Skeletal muscle satellite cell (primary cell): ENCODE measurements around the gene SPSB3.
A peak's percentile ranks its signal among the peaks of the same experiment; 100 is the strongest.

Experiments
- H3K27me3 ChIP-seq: 2 replicates; pipeline ENCODE4 v1.7.0; 2013; ENCODE audit warnings: low read length; ENCODE audit not compliant: control insufficient read depth, insufficient read depth
- H3K36me3 ChIP-seq: 2 replicates; pipeline ENCODE4 v1.7.0; 2013; ENCODE audit warnings: mild to moderate bottlenecking, control low read depth, low read length; ENCODE audit not compliant: insufficient read depth
- H3K4me1 ChIP-seq: 2 replicates; pipeline ENCODE4 v1.7.0; 2013; ENCODE audit warnings: low read length; ENCODE audit not compliant: control insufficient read depth, insufficient read depth
- H3K4me2 ChIP-seq: 2 replicates; pipeline ENCODE4 v1.7.0; 2013; ENCODE audit warnings: mild to moderate bottlenecking, low read length
- H3K4me3 ChIP-seq: 2 replicates; pipeline ENCODE4 v1.7.0; 2013; ENCODE audit warnings: low read length
- H3K9ac ChIP-seq: 2 replicates; pipeline ENCODE4 v1.7.0; 2013; ENCODE audit warnings: mild to moderate bottlenecking, low read depth, low read length, moderate library complexity
- H3K9me3 ChIP-seq: replicated peaks from 2 replicates; pipeline ENCODE4 v1.7.0; 2013; ENCODE audit warnings: mild to moderate bottlenecking, control low read depth, low read length

Gene SPSB3

GRCh38 chr16:1785846-1786170, 3.4 kb upstream of the SPSB3 start:
- Histone ChIP-seq H3K27me3 (no peaks in the 10 kb centered on the region), H3K9ac (no peak overlapping the region), H3K36me3 (peaks cover 14% of the 10 kb centered on the region), H3K9me3 (no peaks in the 10 kb centered on the region), H3K4me2 (no peak overlapping the region), H3K4me3 (no peak overlapping the region), H3K4me1 (peaks cover 9% of the 10 kb centered on the region)

DNA sequence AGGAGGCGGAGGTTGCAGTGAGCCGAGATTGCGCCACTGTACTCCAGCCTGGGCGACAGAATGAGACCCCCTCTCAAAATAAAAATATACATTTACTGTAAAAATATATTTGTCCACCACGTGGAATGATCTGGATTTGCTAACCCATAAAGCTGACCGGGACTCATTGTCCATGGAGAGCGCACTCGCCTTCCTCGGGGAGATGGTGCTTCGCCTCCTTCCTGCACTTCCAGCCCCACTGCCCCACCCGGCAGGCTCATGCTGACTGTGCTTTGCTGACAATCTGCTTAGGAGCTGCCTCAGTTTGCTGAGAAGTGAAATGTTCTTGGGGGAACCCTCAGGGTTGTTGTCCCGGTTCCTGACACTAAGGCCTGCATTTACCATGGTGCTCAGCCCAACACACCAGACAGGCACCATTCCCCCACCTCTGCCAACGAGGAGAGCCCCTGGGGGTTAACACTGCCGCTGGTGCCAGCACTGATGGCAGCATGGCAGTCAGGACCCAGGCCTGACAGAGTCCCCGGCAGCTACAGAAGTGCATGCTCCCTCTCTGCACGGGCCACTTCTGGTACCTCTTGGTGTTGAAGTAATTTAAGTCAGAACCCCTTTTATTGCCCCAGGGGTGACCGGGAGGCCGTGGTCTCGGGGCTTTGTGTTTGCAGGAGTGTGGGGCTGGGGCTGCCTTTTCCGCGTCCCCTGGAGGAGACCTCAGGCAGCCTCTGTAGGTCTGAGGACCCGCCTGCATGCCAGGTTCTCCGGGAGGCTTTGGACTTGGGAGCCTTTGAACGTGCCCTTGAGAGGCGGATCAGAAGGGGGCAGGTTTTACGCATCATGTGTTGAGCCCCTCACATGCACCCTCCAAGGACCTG, 2.8 kb upstream of the SPSB3 start:
- H3K36me3 ChIP-seq, result peaks cover 15% of the 10 kb centered on the region
- no peak overlapping the region for H3K4me2 ChIP-seq
- no peak overlapping the region for H3K9ac ChIP-seq
- peaks cover 9% of the 10 kb centered on the region for H3K4me1 ChIP-seq
- H3K4me3 ChIP-seq, result no peak overlapping the region
- no peaks in the 10 kb centered on the region for H3K27me3 ChIP-seq
- H3K9me3 ChIP-seq, result no peaks in the 10 kb centered on the region

GRCh38 chr16:1781758-1782407, 488 bp downstream of the SPSB3 start:
- H3K4me1 ChIP-seq, result peaks cover 9% of the 10 kb centered on the region
- H3K36me3 ChIP-seq, result peaks cover 24% of the 10 kb centered on the region
- H3K4me2 ChIP-seq, result peak overlapping the region; percentile 96

DNA sequence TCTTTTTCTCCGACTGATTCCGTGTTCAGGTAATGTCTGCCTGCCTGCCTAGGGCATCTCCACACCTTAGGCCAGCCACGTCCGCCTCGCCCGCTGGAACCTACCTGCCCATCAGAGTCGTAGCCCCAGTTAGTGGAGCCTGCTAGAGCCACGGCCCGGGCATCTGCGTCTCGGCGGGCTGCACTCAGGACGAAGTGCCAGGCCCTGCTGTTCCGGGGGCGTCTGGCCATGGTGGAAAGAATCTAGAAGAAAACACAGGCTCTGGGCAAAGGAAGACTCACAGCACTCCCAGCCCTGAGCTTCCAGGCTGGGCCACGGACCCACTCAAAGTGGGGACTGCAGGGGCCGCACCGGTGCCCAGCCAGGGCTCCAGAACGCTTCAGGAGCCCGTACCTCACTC, 1.1 kb downstream of the SPSB3 start:
- Histone ChIP-seq H3K4me3 (peak overlapping the region; percentile 74), H3K4me2 (peak overlapping the region; percentile 96), H3K9ac (peak overlapping the region; percentile 82), H3K9me3 (no peaks in the 10 kb centered on the region), H3K27me3 (no peaks in the 10 kb centered on the region), H3K36me3 (peaks cover 23% of the 10 kb centered on the region), H3K4me1 (peaks cover 9% of the 10 kb centered on the region)

More at GRCh38 chr16:1781758-1782407, 488 bp downstream of the SPSB3 start:
- no peaks in the 10 kb centered on the region for H3K9me3 ChIP-seq
- peak overlapping the region; percentile 74 for H3K4me3 ChIP-seq
- no peaks in the 10 kb centered on the region for H3K27me3 ChIP-seq
- H3K9ac ChIP-seq, result peak overlapping the region; percentile 82

GRCh38 chr16:1780677-1781072, 1.7 kb downstream of the SPSB3 start:
- H3K4me3 ChIP-seq, result no peak overlapping the region
- H3K9ac ChIP-seq, result no peak overlapping the region
- H3K27me3 ChIP-seq, result no peaks in the 10 kb centered on the region
- peaks cover 25% of the 10 kb centered on the region for H3K36me3 ChIP-seq
- peaks cover 9% of the 10 kb centered on the region for H3K4me1 ChIP-seq
- H3K9me3 ChIP-seq, result no peaks in the 10 kb centered on the region
- H3K4me2 ChIP-seq, result peak overlapping the region; percentile 96

DNA sequence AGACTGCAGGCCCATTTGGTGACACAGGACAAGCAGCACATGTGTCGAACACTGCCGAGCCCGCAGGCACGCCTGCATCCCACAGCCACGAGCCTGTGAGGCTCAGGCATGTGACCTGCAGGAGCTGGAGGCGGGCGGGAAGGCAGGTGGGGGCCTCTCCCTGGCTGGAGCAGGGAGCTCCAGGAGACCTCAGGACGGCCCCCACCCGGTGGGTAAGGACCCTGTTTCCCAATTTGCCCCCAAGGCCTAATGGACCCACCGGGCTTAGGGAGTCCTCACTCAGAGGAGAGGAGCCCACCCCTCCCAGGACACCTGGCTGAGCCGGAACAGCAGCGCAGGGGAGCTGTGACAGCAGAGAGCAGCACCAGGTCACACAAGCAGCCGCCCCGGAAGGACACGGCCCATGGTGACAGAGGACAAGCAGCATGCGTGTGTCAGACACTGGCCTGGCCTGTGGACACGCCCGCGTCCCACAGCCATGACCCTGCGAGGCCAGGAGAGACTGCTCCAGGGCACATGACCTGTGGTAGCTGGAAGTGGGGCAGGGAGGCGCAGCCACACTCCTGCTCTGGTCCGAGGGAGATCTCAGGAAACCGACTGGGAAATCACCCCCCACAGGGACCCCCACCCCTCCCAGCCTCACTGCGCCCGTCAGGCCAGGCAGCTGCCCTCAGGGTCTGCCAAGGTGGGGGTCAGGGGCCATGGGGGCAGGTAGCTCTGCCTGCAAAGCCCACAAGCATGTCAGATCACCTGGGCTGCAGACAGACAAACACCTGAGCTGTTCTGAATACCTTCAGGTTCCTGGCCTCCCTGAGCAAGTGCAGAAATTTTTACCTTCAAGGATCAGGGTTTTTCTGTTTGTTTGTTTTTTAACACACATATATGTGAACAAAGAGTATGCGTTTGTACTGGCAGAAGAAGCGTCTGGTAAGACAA, 2.4 kb downstream of the SPSB3 start:
- Histone ChIP-seq H3K9ac (no peak overlapping the region), H3K4me1 (peaks cover 12% of the 10 kb centered on the region), H3K36me3 (peaks cover 31% of the 10 kb centered on the region), H3K9me3 (no peaks in the 10 kb centered on the region), H3K4me2 (no peak overlapping the region), H3K27me3 (no peaks in the 10 kb centered on the region), H3K4me3 (no peak overlapping the region)

GRCh38 chr16:1779234-1779701, 3.1 kb downstream of the SPSB3 start:
- Histone ChIP-seq H3K27me3 (no peaks in the 10 kb centered on the region), H3K4me1 (peaks cover 20% of the 10 kb centered on the region), H3K9ac (no peak overlapping the region), H3K9me3 (no peaks in the 10 kb centered on the region), H3K4me3 (no peak overlapping the region), H3K4me2 (no peak overlapping the region), H3K36me3 (peaks cover 31% of the 10 kb centered on the region)

GRCh38 chr16:1778200-1779179, 3.9 kb downstream of the SPSB3 start:
- Histone ChIP-seq H3K27me3 (no peaks in the 10 kb centered on the region), H3K4me1 (peaks cover 22% of the 10 kb centered on the region), H3K9me3 (no peaks in the 10 kb centered on the region), H3K4me3 (no peak overlapping the region), H3K36me3 (peaks cover 31% of the 10 kb centered on the region), H3K4me2 (no peak overlapping the region), H3K9ac (no peak overlapping the region)

DNA sequence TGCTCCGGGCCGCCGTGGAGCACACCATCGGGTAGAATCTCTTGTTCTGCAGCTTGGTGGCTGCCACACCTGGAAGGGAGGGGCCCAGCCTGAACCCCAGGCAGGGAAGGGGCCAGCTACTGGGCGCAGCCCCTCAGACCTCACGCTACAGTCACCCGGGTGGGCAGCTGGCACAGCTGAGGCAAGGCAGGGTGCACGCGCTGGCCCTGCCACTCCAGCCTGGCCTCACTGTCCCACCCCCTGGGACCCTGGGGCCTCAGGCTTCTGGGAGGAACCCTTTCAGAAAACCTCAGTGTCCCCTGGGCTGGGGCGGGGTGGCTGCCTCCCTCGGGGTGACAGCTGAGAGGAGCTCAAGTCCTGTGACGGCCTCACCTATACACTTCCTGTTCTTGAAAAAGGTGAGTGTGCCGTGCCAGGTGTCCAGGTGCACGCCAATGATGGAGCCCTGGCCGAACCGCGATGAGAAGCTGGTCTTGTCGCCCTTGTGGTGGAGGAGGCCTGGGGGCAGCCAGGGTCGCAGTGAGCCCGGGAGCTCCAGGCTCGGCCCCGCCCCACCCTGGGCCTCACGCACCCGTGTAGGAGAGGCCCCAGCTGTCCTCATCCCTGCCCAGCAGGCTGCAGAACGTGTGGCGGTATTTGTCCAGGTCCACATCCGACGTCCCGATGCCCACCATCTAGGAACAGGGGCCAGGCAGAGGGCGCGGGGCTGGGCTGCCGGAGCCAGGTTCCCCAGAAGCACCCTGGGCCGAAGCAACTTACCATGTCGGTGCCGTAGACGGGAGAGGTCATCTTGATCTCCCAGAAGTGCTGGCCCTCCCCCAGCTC, 4.8 kb downstream of the SPSB3 start:
- Histone ChIP-seq H3K27me3 (no peaks in the 10 kb centered on the region), H3K9ac (no peak overlapping the region), H3K4me3 (no peak overlapping the region), H3K4me1 (peaks cover 22% of the 10 kb centered on the region), H3K9me3 (no peaks in the 10 kb centered on the region), H3K36me3 (peaks cover 31% of the 10 kb centered on the region), H3K4me2 (no peak overlapping the region)

DNA sequence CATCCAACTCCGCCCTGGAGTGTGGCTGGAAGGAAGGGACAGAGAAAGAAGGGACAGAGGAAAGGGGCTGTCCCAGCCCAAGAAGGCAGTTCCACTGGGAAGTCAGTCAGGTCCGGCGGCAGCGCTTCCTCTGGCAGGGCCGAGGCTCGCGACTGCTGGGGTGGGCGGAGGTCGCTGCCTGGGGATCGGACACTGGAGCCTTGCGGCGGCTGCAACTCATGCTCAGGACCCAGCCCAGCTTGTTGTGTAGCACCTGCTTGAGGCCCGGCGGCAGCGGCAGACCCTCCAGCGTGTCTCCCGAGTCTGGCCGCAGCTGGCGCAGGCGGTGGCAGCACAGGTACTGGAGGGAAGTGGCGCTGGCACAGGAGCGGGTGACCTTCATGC, 5.4 kb downstream of the SPSB3 start:
- Histone ChIP-seq H3K36me3 (peaks cover 31% of the 10 kb centered on the region), H3K4me2 (no peak overlapping the region), H3K9me3 (no peaks in the 10 kb centered on the region), H3K4me1 (peaks cover 27% of the 10 kb centered on the region), H3K4me3 (no peak overlapping the region), H3K27me3 (no peaks in the 10 kb centered on the region), H3K9ac (no peak overlapping the region)
